B cell (primary cell): ENCODE results near the gene SMPDL3B. TPM values are rescaled to one million over a fixed set of nuclear protein-coding genes. Genes with fewer than 3 reads are reported as not detected.

ENCODE experiments used
- ATAC-seq: fragments of 200-7000 bp; cut with Tn5 transposase; one replicate; pipeline ENCODE4 v1.10.0; 2021; ENCODE audit warnings: low read depth, mild to moderate bottlenecking, moderate number of reproducible peaks, moderate library complexity
- CTCF ChIA-PET: fragments of 350-600 bp; sonication (Branson Sonifier 250); formaldehyde crosslinking; loops from one replicate; lab custom pipeline; 2021; ENCODE audit warnings: antibody characterized with exemption, inconsistent platforms; lab: Charles Lee
- POLR2A ChIA-PET: fragments of 350-600 bp; sonication (Branson Sonifier 250); formaldehyde crosslinking; loops from one replicate; lab custom pipeline; 2021; ENCODE audit warnings: antibody characterized with exemption; lab: Charles Lee
- DNase-seq: peaks from one replicate; pipeline ENCODE4 v3.0.0; 2013
- H2AFZ ChIP-seq: 2 replicates; pipeline ENCODE4 v1.6.1; 2012; ENCODE audit warnings: mild to moderate bottlenecking, low read depth, low read length; ENCODE audit not compliant: insufficient read depth, poor library complexity, severe bottlenecking
- H3K27ac ChIP-seq, 2 donors: 1 replicate in 1 of 2; 2 replicates in 1 of 2; pipeline ENCODE4 v1.5.1; 2012 to 2013; ENCODE audit warnings: low read length in 2 of 2, mild to moderate bottlenecking in 2 of 2, moderate library complexity in 1 of 2
- H3K27me3 ChIP-seq, 4 experiments: fragments of 200-600 bp in 1 of 4; sonication (generic) in 1 of 4; replicated peaks in 1 of 4; 1 replicate in 2 of 4; 2 replicates in 2 of 4; pipeline versions ENCODE4 v1.6.1 to v1.7.0; 2013 to 2016; ENCODE audit warnings: low read length in 3 of 4, mild to moderate bottlenecking in 2 of 4, mixed read lengths in 1 of 4, moderate library complexity in 1 of 4; ENCODE audit not compliant: insufficient read depth in 4 of 4, control insufficient read depth in 3 of 4; ENCODE audit errors: control extremely low read depth in 1 of 4
- H3K36me3 ChIP-seq, 2 experiments: replicated peaks in 1 of 2; 1 replicate in 1 of 2; 2 replicates in 1 of 2; pipeline versions ENCODE4 v1.6.1 to v1.7.1; 2013; ENCODE audit warnings: low read length in 1 of 2; ENCODE audit not compliant: insufficient read depth in 2 of 2, control insufficient read depth in 1 of 2; ENCODE audit errors: control extremely low read depth in 1 of 2, extremely low read depth in 1 of 2
- H3K4me1 ChIP-seq, 2 donors: fragments of 200-600 bp in 1 of 2; sonication (generic) in 1 of 2; 1 replicate in 1 of 2; 2 replicates in 1 of 2; pipeline versions ENCODE4 v1.5.1 to v1.6.1; 2013 to 2017; ENCODE audit warnings: low read length in 2 of 2; ENCODE audit not compliant: control insufficient read depth in 2 of 2, insufficient read depth in 2 of 2
- H3K4me2 ChIP-seq: replicated peaks from 2 replicates; pipeline ENCODE3; 2012; ENCODE audit warnings: mild to moderate bottlenecking, low read depth, low read length; ENCODE audit not compliant: poor library complexity, severe bottlenecking
- H3K4me3 ChIP-seq, 5 experiments: fragments of 200-600 bp in 1 of 5; sonication (generic) in 1 of 5; 1 replicate in 3 of 5; 2 replicates in 2 of 5; pipeline versions ENCODE4 v1.5.1 to v1.7.0; 2011 to 2016; ENCODE audit warnings: low read length in 4 of 5, mild to moderate bottlenecking in 4 of 5, low read depth in 2 of 5, control low read depth in 1 of 5, moderate library complexity in 1 of 5; ENCODE audit not compliant: insufficient read depth in 1 of 5; ENCODE audit errors: control extremely low read depth in 1 of 5, extremely low read depth in 1 of 5
- H3K79me2 ChIP-seq: fragments of 200-600 bp; sonication (generic); one replicate; pipeline ENCODE4 v1.6.0; 2016; ENCODE audit warnings: low read length; ENCODE audit not compliant: control insufficient read depth, insufficient read depth
- H3K9ac ChIP-seq: fragments of 200-600 bp; sonication (generic); 2 replicates; pipeline ENCODE4 v1.6.1; 2017; ENCODE audit warnings: mild to moderate bottlenecking, low read length, moderate library complexity
- H3K9me3 ChIP-seq, 3 donors: one replicate each; pipeline versions ENCODE4 v1.6.1 to v1.7.1; 2013; ENCODE audit warnings: low read length in 2 of 3; ENCODE audit not compliant: control insufficient read depth in 2 of 3, insufficient read depth in 1 of 3; ENCODE audit errors: control extremely low read depth in 1 of 3
- H4K20me1 ChIP-seq: 2 replicates; pipeline ENCODE4 v1.6.0; 2012; ENCODE audit warnings: mild to moderate bottlenecking, low read length; ENCODE audit not compliant: insufficient read depth, control insufficient read depth, poor library complexity, severe bottlenecking
- H3K27ac Mint-ChIP-seq: one replicate; pipeline ENCODE4 v1.8.0; 2021; ENCODE audit warnings: mixed read lengths
- H3K27me3 Mint-ChIP-seq: one replicate; pipeline ENCODE4 v1.8.0; 2021; ENCODE audit warnings: mixed read lengths
- H3K4me1 Mint-ChIP-seq: one replicate; pipeline ENCODE4 v1.8.0; 2021; ENCODE audit warnings: mixed read lengths
- H3K4me3 Mint-ChIP-seq: one replicate; pipeline ENCODE4 v1.8.0; 2021; ENCODE audit warnings: mixed read lengths
- H3K9me3 Mint-ChIP-seq: one replicate; pipeline ENCODE4 v1.8.0; 2022; ENCODE audit warnings: mixed read lengths; ENCODE audit not compliant: insufficient read depth
- EZH2 ChIP-seq: IDR thresholded peaks from 2 replicates; pipeline ENCODE4 v1.6.1; 2012; ENCODE audit warnings: borderline replicate concordance, low read depth, mild to moderate bottlenecking, moderate library complexity, low read length; ENCODE audit not compliant: insufficient read depth, poor library complexity, severe bottlenecking
- WGBS: methylation state at CpG from one replicate; pipeline ENCODE4 v1.1.5; 2013; ENCODE audit warnings: missing lambda C conversion rate; ENCODE audit not compliant: insufficient coverage; 5-methylcytosine and 5-hydroxymethylcytosine counted together
- intact Hi-C: fragments of 100-400 bp; cut with micrococcal nuclease; formaldehyde crosslinking; loops from one replicate; pipeline ENCODE4 v1.10.0; 2022
- polyA plus RNA-seq: library from polyadenylated mRNA; depleted of rRNA; stranded (reverse); fragments of >200 nt; gene quantifications from 2 replicates; pipeline ENCODE4 v1.2.3, GENCODE V29; 2012
- total RNA-seq, 2 donors: library from RNA; stranded (reverse); fragments of 120-200 nt in 1 of 2; gene quantifications; 1 replicate in 1 of 2; 2 replicates in 1 of 2; pipeline versions ENCODE4 v1.2.3 to v1.2.4, GENCODE V29; 2013 to 2022
- TF ChIP-seq, protein P1 (sequence below): fragments of 200-600 bp; IDR thresholded peaks from one replicate; pipeline ENCODE4 v1.8.0; 2022; ENCODE audit warnings: antibody characterized with exemption, mild to moderate bottlenecking

Gene SMPDL3B
- total and polyA plus RNA-seq, 2 donors (not counting 1 experiment from before 2014, with no cell fraction given): 0.22 TPM; not detected in 1

DNA sequence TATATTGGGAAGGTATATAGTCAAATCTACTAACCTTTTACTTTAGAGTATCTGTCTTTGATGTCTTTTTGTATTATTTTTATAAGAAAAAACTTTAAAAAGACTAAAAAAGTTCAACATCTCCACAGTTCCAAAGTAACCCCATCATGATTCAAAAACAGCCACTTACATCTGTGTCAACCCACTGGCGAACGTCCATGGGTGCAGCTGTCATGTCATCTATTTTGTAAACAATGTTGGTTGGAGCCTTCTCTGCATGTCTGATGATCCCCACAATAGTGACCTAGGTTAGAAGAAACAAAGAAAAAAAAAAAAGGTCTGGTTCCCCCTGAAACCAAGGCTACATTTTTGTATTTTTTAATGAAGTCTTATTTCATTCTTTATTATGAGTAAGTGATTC, 28.0 kb upstream of the SMPDL3B start:
- no CpG with 5 or more reads among the region's 2 CpGs for WGBS

DNA sequence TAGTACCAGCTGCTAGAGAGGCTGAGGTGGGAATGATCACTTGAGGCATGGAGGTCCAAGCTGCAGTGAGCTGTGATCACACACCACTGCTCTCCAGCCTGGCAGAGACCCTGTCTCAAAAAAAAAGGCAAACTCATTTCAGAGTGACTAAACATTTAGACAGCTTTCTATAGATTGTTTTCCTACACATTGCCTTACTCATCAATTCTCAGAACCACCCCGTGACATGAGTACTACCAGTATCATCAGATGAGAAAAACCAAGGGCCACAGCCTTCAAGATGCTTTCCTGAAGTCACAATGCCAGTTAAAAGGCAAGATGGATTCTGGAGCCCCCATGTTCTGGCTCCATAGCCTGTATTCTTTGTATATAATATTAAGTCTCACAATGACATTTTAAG, 22.4 kb upstream of the SMPDL3B start:
- Mint-ChIP-seq H3K9me3 (no peaks in the 10 kb centered on the region), H3K27me3 (peaks cover 2% of the 10 kb centered on the region), H3K4me1 (peaks cover 17% of the 10 kb centered on the region), H3K4me3 (peak overlapping the region; percentile 52), H3K27ac (peak overlapping the region; percentile 32)
- ATAC-seq (no peak), DNase-seq (no peak)
- Histone ChIP-seq H3K27me3 (no peaks in the 10 kb centered on the region), H3K27ac (no peak overlapping the region), H3K36me3 (peaks cover 13 to 38% of the 10 kb centered on the region in 2 experiments), H3K9ac (no peak overlapping the region), H3K4me3 (no peak overlapping the region), H3K9me3 (peaks cover 0 to 13% (median 5%) of the 10 kb centered on the region in 3 donors), H3K79me2 (peaks cover 12% of the 10 kb centered on the region), H4K20me1 (no peaks in the 10 kb centered on the region), H3K4me1 (peaks cover 5 to 14% of the 10 kb centered on the region in 2 donors), H2AFZ (no peak overlapping the region), H3K4me2 (no peak overlapping the region)
- no CpG with 5 or more reads among the region's 1 CpG for WGBS
- intact Hi-C loops: no loop called here
- POLR2A ChIA-PET: no interaction called here
- CTCF ChIA-PET: no interaction called here
- no peak for TF ChIP-seq EZH2
- TF ChIP-seq, protein P1, sequence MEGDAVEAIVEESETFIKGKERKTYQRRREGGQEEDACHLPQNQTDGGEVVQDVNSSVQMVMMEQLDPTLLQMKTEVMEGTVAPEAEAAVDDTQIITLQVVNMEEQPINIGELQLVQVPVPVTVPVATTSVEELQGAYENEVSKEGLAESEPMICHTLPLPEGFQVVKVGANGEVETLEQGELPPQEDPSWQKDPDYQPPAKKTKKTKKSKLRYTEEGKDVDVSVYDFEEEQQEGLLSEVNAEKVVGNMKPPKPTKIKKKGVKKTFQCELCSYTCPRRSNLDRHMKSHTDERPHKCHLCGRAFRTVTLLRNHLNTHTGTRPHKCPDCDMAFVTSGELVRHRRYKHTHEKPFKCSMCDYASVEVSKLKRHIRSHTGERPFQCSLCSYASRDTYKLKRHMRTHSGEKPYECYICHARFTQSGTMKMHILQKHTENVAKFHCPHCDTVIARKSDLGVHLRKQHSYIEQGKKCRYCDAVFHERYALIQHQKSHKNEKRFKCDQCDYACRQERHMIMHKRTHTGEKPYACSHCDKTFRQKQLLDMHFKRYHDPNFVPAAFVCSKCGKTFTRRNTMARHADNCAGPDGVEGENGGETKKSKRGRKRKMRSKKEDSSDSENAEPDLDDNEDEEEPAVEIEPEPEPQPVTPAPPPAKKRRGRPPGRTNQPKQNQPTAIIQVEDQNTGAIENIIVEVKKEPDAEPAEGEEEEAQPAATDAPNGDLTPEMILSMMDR: no peak

More for the DNA sequence above, 28.0 kb upstream of the SMPDL3B start:
- Histone ChIP-seq H4K20me1 (no peaks in the 10 kb centered on the region), H3K27ac (no peak overlapping the region), H3K9ac (no peak overlapping the region), H3K27me3 (no peaks in the 10 kb centered on the region), H3K4me3 (no peak overlapping the region), H2AFZ (no peak overlapping the region), H3K4me2 (no peak overlapping the region), H3K36me3 (peaks cover 16 to 73% of the 10 kb centered on the region in 2 experiments), H3K4me1 (no peaks in the 10 kb centered on the region), H3K9me3 (no peaks in the 10 kb centered on the region), H3K79me2 (peaks cover 8% of the 10 kb centered on the region)
- POLR2A ChIA-PET: no interaction called here
- intact Hi-C loops: no loop called here
- H3K4me3 Mint-ChIP-seq: no peak overlapping the region
- DNase-seq: no peak
- no peaks in the 10 kb centered on the region for H3K27me3 Mint-ChIP-seq
- TF ChIP-seq EZH2: no peak
- TF ChIP-seq, protein P1: no peak
- H3K27ac Mint-ChIP-seq: no peak overlapping the region
- H3K4me1 Mint-ChIP-seq: peaks cover 1% of the 10 kb centered on the region
- no peaks in the 10 kb centered on the region for H3K9me3 Mint-ChIP-seq
- CTCF ChIA-PET: no interaction called here
- no peak for ATAC-seq
